H1 (cell line): ENCODE measurements around the gene KRTAP5-4. TPM values are rescaled to one million over a fixed set of nuclear protein-coding genes. Genes with fewer than 3 reads are reported as not detected.

ENCODE experiments used
- CTCF ChIA-PET: fragments of 300-600 bp; sonication (Branson Sonifier 250); formaldehyde crosslinking; loops from one replicate; lab custom pipeline; 2021; ENCODE audit not compliant: partially characterized antibody; lab: Charles Lee
- POLR2A ChIA-PET: fragments of 300-600 bp; sonication (Branson Sonifier 250); formaldehyde crosslinking; loops from one replicate; lab custom pipeline; 2021; ENCODE audit warnings: inconsistent platforms; ENCODE audit not compliant: partially characterized antibody; lab: Charles Lee
- DNase-seq, 2 experiments: peaks; one replicate each; pipeline versions ENCODE4 v3.0.0 to v3.0.0-alpha.2; 2010 to 2022; ENCODE audit warnings: low spot score in 2 of 2, low read depth in 1 of 2, mixed read lengths in 1 of 2
- FAIRE-seq: peaks from 2 replicates; lab custom pipeline; 2011; peaks lifted over from hg19 to GRCh38; lab: Jason Lieb, UNC
- H2AFZ ChIP-seq: 2 replicates; pipeline ENCODE4 v1.8.1; 2012; ENCODE audit warnings: low read length, inconsistent platforms
- H2AK5ac ChIP-seq: 2 replicates; pipeline ENCODE4 v1.6.1; 2013; ENCODE audit warnings: low read depth, low read length
- H2BK120ac ChIP-seq: replicated peaks from 2 replicates; pipeline ENCODE3; 2013; ENCODE audit warnings: low read depth, low read length, inconsistent platforms
- H2BK12ac ChIP-seq: 2 replicates; pipeline ENCODE4 v1.6.1; 2013; ENCODE audit warnings: low read depth, low read length
- H2BK15ac ChIP-seq: 2 replicates; pipeline ENCODE4 v1.6.1; 2013; ENCODE audit warnings: low read length
- H2BK20ac ChIP-seq: 2 replicates; pipeline ENCODE4 v1.6.1; 2013; ENCODE audit warnings: low read length
- H2BK5ac ChIP-seq: 2 replicates; pipeline ENCODE4 v1.6.1; 2013; ENCODE audit warnings: low read depth, low read length
- H3K14ac ChIP-seq: 2 replicates; pipeline ENCODE4 v1.6.1; 2013; ENCODE audit warnings: inconsistent platforms; ENCODE audit not compliant: insufficient read length
- H3K18ac ChIP-seq: 2 replicates; pipeline ENCODE4 v1.6.1; 2013; ENCODE audit warnings: low read length; ENCODE audit errors: extremely low read depth
- H3K23ac ChIP-seq: 2 replicates; pipeline ENCODE4 v1.6.1; 2013; ENCODE audit warnings: inconsistent platforms; ENCODE audit not compliant: insufficient read length
- H3K23me2 ChIP-seq: 2 replicates; pipeline ENCODE4 v1.6.1; 2013; ENCODE audit warnings: low read depth, low read length
- H3K27ac ChIP-seq: 2 replicates; pipeline ENCODE4 v1.6.1; 2011; ENCODE audit warnings: low read depth, low read length, inconsistent platforms
- H3K27me3 ChIP-seq, 4 experiments: replicated peaks in 1 of 4; 1 replicate in 1 of 4; 2 replicates in 3 of 4; pipeline versions ENCODE4 v1.6.1 to v1.8.1; 2011 to 2013; ENCODE audit warnings: low read length in 3 of 4, mild to moderate bottlenecking in 3 of 4, inconsistent platforms in 2 of 4, mixed read lengths in 2 of 4, moderate library complexity in 1 of 4; ENCODE audit not compliant: control insufficient read depth in 3 of 4, insufficient read depth in 3 of 4; ENCODE audit errors: extremely low read depth in 1 of 4
- H3K36me3 ChIP-seq, 4 experiments: 2 replicates each; pipeline versions ENCODE4 v1.6.1 to v1.8.1; 2011 to 2013; ENCODE audit warnings: mild to moderate bottlenecking in 4 of 4, low read length in 3 of 4, moderate library complexity in 2 of 4, control low read depth in 1 of 4, inconsistent platforms in 1 of 4; ENCODE audit not compliant: insufficient read depth in 4 of 4, control insufficient read depth in 2 of 4
- H3K4ac ChIP-seq: replicated peaks from 2 replicates; pipeline ENCODE3; 2013; ENCODE audit warnings: low read length, low read depth, mixed read lengths, inconsistent platforms; ENCODE audit not compliant: insufficient read length
- H3K4me1 ChIP-seq, 4 experiments: replicated peaks in 1 of 4; 1 replicate in 1 of 4; 2 replicates in 3 of 4; pipeline versions ENCODE4 v1.6.1 to v1.8.1; 2011 to 2013; ENCODE audit warnings: low read length in 3 of 4, inconsistent platforms in 2 of 4, mixed read lengths in 1 of 4; ENCODE audit not compliant: insufficient read depth in 4 of 4, control insufficient read depth in 3 of 4
- H3K4me2 ChIP-seq, 2 experiments: 2 replicates each; pipeline versions ENCODE4 v1.6.1 to v1.8.1; 2011 to 2013; ENCODE audit warnings: low read depth in 2 of 2, low read length in 2 of 2, control low read depth in 1 of 2, inconsistent platforms in 1 of 2, mild to moderate bottlenecking in 1 of 2; ENCODE audit not compliant: insufficient read depth in 1 of 2
- H3K4me3 ChIP-seq, 4 experiments: fragments of 200-600, 300-600 bp in 1 of 4; sonication (generic), shearing (Covaris generic), sonication (Bioruptor Twin) in 1 of 4; 2 replicates each; pipeline versions ENCODE4 v1.5.1 to v1.8.1; 2011 to 2016; ENCODE audit warnings: low read length in 4 of 4, low read depth in 3 of 4, control low read depth in 2 of 4, inconsistent platforms in 2 of 4, mild to moderate bottlenecking in 2 of 4, mixed read lengths in 1 of 4, moderate library complexity in 1 of 4; ENCODE audit not compliant: insufficient read depth in 2 of 4; ENCODE audit errors: extremely low read depth in 1 of 4
- H3K56ac ChIP-seq: replicated peaks from 2 replicates; pipeline ENCODE3; 2013; ENCODE audit warnings: low read depth, mild to moderate bottlenecking, mixed read lengths, low read length, inconsistent platforms; ENCODE audit not compliant: insufficient read length
- H3K79me1 ChIP-seq: 2 replicates; pipeline ENCODE4 v1.6.1; 2013; ENCODE audit warnings: low read depth, low read length, control low read depth
- H3K79me2 ChIP-seq, 2 experiments: 2 replicates each; pipeline versions ENCODE4 v1.6.1 to v1.8.1; 2012 to 2013; ENCODE audit warnings: low read length in 2 of 2, mild to moderate bottlenecking in 2 of 2, inconsistent platforms in 1 of 2; ENCODE audit not compliant: insufficient read depth in 2 of 2, control insufficient read depth in 1 of 2
- H3K9ac ChIP-seq, 4 experiments: replicated peaks in 1 of 4; 1 replicate in 1 of 4; 2 replicates in 3 of 4; pipeline versions ENCODE4 v1.6.1 to v1.8.1; 2011 to 2013; ENCODE audit warnings: low read depth in 3 of 4, low read length in 3 of 4, control low read depth in 2 of 4, mild to moderate bottlenecking in 2 of 4, moderate library complexity in 2 of 4, inconsistent platforms in 1 of 4; ENCODE audit errors: extremely low read depth in 1 of 4
- H3K9me3 ChIP-seq, 2 experiments: 2 replicates each; pipeline versions ENCODE4 v1.6.1 to v1.8.1; 2012 to 2013; ENCODE audit warnings: mild to moderate bottlenecking in 2 of 2, moderate library complexity in 2 of 2, control low read depth in 1 of 2, inconsistent platforms in 1 of 2, low read depth in 1 of 2, low read length in 1 of 2, mixed read lengths in 1 of 2; ENCODE audit not compliant: insufficient read depth in 2 of 2
- H4K20me1 ChIP-seq, 2 experiments: replicated peaks in 1 of 2; 2 replicates each; pipeline versions ENCODE3 to v1.8.1; 2011 to 2013; ENCODE audit warnings: inconsistent platforms in 2 of 2, low read length in 2 of 2, mild to moderate bottlenecking in 1 of 2; ENCODE audit not compliant: insufficient read depth in 2 of 2, control insufficient read depth in 1 of 2
- H4K5ac ChIP-seq: 2 replicates; pipeline ENCODE4 v1.6.1; 2013; ENCODE audit warnings: low read length, low read depth, mixed read lengths, inconsistent platforms; ENCODE audit not compliant: insufficient read length
- H4K8ac ChIP-seq: 2 replicates; pipeline ENCODE4 v1.8.0; 2013; ENCODE audit warnings: mild to moderate bottlenecking, moderate library complexity, low read length, inconsistent platforms; ENCODE audit not compliant: insufficient read depth; ENCODE audit errors: extremely low read depth
- H4K91ac ChIP-seq: replicated peaks from 2 replicates; pipeline ENCODE3; 2013; ENCODE audit warnings: low read length, mixed read lengths, inconsistent platforms; ENCODE audit not compliant: insufficient read length
- CEBPB ChIP-seq: IDR thresholded peaks from 2 replicates; pipeline ENCODE4 v1.6.1; 2012; ENCODE audit warnings: low read depth, low read length
- CHD2 ChIP-seq: IDR thresholded peaks from 2 replicates; pipeline ENCODE4 v1.6.1; 2012; ENCODE audit warnings: low read length, improper control_type of control experiment
- E2F6 ChIP-seq: IDR thresholded peaks from 2 replicates; pipeline ENCODE4 v1.6.1; 2012; ENCODE audit warnings: inconsistent platforms
- MAFK ChIP-seq: IDR thresholded peaks from 2 replicates; pipeline ENCODE4 v1.6.1; 2012; ENCODE audit warnings: low read depth, mild to moderate bottlenecking, improper control_type of control experiment, low read length
- POLR2A ChIP-seq, 2 experiments: IDR thresholded peaks; 1 replicate in 1 of 2; 2 replicates in 1 of 2; pipeline ENCODE4 v1.6.1; 2011; ENCODE audit warnings: low read depth in 2 of 2, low read length in 2 of 2, mild to moderate bottlenecking in 2 of 2; ENCODE audit errors: control extremely low read depth in 1 of 2
- SAP30 ChIP-seq: fragments of 300-600 bp; sonication (generic); IDR thresholded peaks from 2 replicates; pipeline ENCODE4 v1.7.1; 2012; ENCODE audit warnings: low read length, moderate library complexity, mild to moderate bottlenecking, inconsistent platforms; ENCODE audit not compliant: insufficient read depth, insufficient replicate concordance
- SIX5 ChIP-seq: IDR thresholded peaks from 2 replicates; pipeline ENCODE4 v1.6.1; 2011; ENCODE audit warnings: mild to moderate bottlenecking, low read depth, low read length
- TCF12 ChIP-seq: IDR thresholded peaks from 2 replicates; pipeline ENCODE4 v1.6.1; 2011; ENCODE audit warnings: low read depth, mild to moderate bottlenecking, low read length
- USF2 ChIP-seq: IDR thresholded peaks from 2 replicates; pipeline ENCODE4 v1.6.1; 2011; ENCODE audit warnings: low read length, improper control_type of control experiment
- YY1 ChIP-seq: IDR thresholded peaks from 2 replicates; pipeline ENCODE4 v1.6.1; 2011; ENCODE audit warnings: low read depth, mild to moderate bottlenecking, low read length
- ZNF274 ChIP-seq: IDR thresholded peaks from 2 replicates; pipeline ENCODE4 v1.7.0; 2012; ENCODE audit warnings: low read length, borderline replicate concordance; ENCODE audit errors: extremely low read depth
- WGBS, 2 experiments: shearing (Covaris generic) in 1 of 2; methylation state at CpG; one replicate each; pipeline versions ENCODE4 v1.1.6 to v1.1.7; 2013 to 2015; ENCODE audit warnings: low lambda C conversion rate in 2 of 2, mixed read lengths in 2 of 2, inconsistent platforms in 1 of 2, low coverage in 1 of 2, missing lambda C conversion rate in 1 of 2; ENCODE audit not compliant: insufficient replicate concordance in 2 of 2, insufficient coverage in 1 of 2, insufficient read length in 1 of 2; ENCODE audit errors: extremely low coverage in 1 of 2, missing lambda C conversion rate in 1 of 2; 5-methylcytosine and 5-hydroxymethylcytosine counted together
- polyA plus RNA-seq, 7 experiments: library from polyadenylated mRNA; depleted of rRNA in 3 of 7; stranded (reverse) in 5 of 7; unstranded in 2 of 7; fragments of >200 nt in 5 of 7; fragments of 200-250 nt in 2 of 7; gene quantifications; 1 replicate in 5 of 7; 2 replicates in 1 of 7; 4 replicates in 1 of 7; pipeline versions ENCODE4 v1.2.1 to v1.2.3, GENCODE V29; 2011 to 2013; ENCODE audit warnings: missing spikeins in 2 of 7, mixed read lengths in 2 of 7
- total RNA-seq: library from RNA; stranded (reverse); fragmentation: NEBNext Ultra II Directional; extraction: Animal tissue kit (Norgen Biotek cat#: 25700); gene quantifications from 2 replicates; pipeline ENCODE4 v1.2.1, GENCODE V29; 2021

KRTAP5-4 gene
- total and polyA plus RNA-seq, 2 of the 8 experiments (the other 6 are each of a cell fraction or from before 2014, with no cell fraction given), result not detected

- H2AK5ac ChIP-seq, result no peak overlapping the region
- no peak overlapping the region for H3K4me3 ChIP-seq
- H3K9ac ChIP-seq, result no peak overlapping the region
- FAIRE-seq (no peak), DNase-seq (no peak)
- no peak overlapping the region for H2BK15ac ChIP-seq
- H2BK5ac ChIP-seq, result no peak overlapping the region
- H4K5ac ChIP-seq, result no peak overlapping the region
- H3K23me2 ChIP-seq, result no peaks in the 10 kb centered on the region
- H4K91ac ChIP-seq, result no peak overlapping the region
- ChIA-PET POLR2A (no interaction called here), CTCF (interaction anchor here (0.8 to 6.3 kb wide), 7 partner anchors 8 to 201 kb away, joined by 3 to 43 read pairs (median 6); partner anchors contain the start of gene KRTAP5-2)
- no peak overlapping the region for H2BK20ac ChIP-seq
- H4K8ac ChIP-seq, result no peak overlapping the region
- peaks cover 0 to 2% of the 10 kb centered on the region in 2 experiments for H4K20me1 ChIP-seq
- no peak overlapping the region for H3K18ac ChIP-seq
- no peak overlapping the region for H2BK12ac ChIP-seq
- H2AFZ ChIP-seq, result no peak overlapping the region
- no peak overlapping the region for H3K27ac ChIP-seq
- H3K23ac ChIP-seq, result no peak overlapping the region
- H3K79me2 ChIP-seq, result no peaks in the 10 kb centered on the region
- H3K56ac ChIP-seq, result no peak overlapping the region
- no peak overlapping the region for H3K4ac ChIP-seq
- H3K36me3 ChIP-seq, result no peaks in the 10 kb centered on the region
- peaks cover 0 to 4% (median 1%) of the 10 kb centered on the region in 4 experiments; a peak in 4 of 7 replicates for H3K4me1 ChIP-seq
- H3K79me1 ChIP-seq, result no peaks in the 10 kb centered on the region
- H3K27me3 ChIP-seq, result peaks cover 0 to 15% (median 3%) of the 10 kb centered on the region in 4 experiments; a peak in 5 of 7 replicates
- no peak overlapping the region for H2BK120ac ChIP-seq
- H3K9me3 ChIP-seq, result no peaks in the 10 kb centered on the region
- 82% methylated on average over 11 of the region's 11 CpGs; no CpG with 5 or more reads in 1 of the 2 experiments for WGBS, 2 experiments
- H3K4me2 ChIP-seq, result no peak overlapping the region
- H3K14ac ChIP-seq, result no peak overlapping the region
- TF ChIP-seq YY1 (no peak), MAFK (no peak), CEBPB (no peak), POLR2A (IDR thresholded peaks at IDR 0.05; ENCODE audit: control extremely low read depth in 1 of 2, low read depth in 2 of 2, low read length in 2 of 2) (no peak), TCF12 (no peak), CHD2 (no peak), ZNF274 (no peak), SIX5 (no peak), USF2 (no peak), SAP30 (no peak), E2F6 (no peak)
Observed at GRCh38 chr11:1632053-1632714, 10.2 kb upstream of the KRTAP5-4 start.
